Activated T-cell treated with anti-CD3 and anti-CD28 coated beads, Interleukin-2, amount 50 U/mL, for 72 hours (primary cell): ENCODE results near the gene CBFA2T3. TPM values are rescaled to one million over a fixed set of nuclear protein-coding genes. Genes with fewer than 3 reads are reported as not detected.
"Not testable (repeated sequence)": the region's sequence is repeated elsewhere in the genome, so short reads cannot be mapped to it uniquely, and the experiment has no call there.

Source experiments
- ATAC-seq, 2 donors: fragments of 150-1000 bp; cut with Tn5 transposase; replicated peaks in 1 of 2; 2 replicates each; pipeline ENCODE4 v1.10.0; 2021; ENCODE audit warnings: moderate library complexity in 2 of 2, mild to moderate bottlenecking in 1 of 2
- DNase-seq, 2 donors: peaks; one replicate each; pipeline ENCODE4 v3.0.0; 2021 to 2022; ENCODE audit warnings: mixed read lengths in 1 of 2
- H3K27ac Mint-ChIP-seq: one replicate; pipeline ENCODE4 v1.8.0; 2022; ENCODE audit warnings: mild to moderate bottlenecking, moderate library complexity, mixed read lengths
- H3K27me3 Mint-ChIP-seq: one replicate; pipeline ENCODE4 v1.8.0; 2022; ENCODE audit warnings: low read depth, mixed read lengths
- H3K36me3 Mint-ChIP-seq, 2 donors: one replicate each; pipeline ENCODE4 v1.8.0; 2022; ENCODE audit warnings: mixed read lengths in 2 of 2, mild to moderate bottlenecking in 1 of 2; ENCODE audit not compliant: insufficient read depth in 2 of 2
- H3K4me1 Mint-ChIP-seq: one replicate; pipeline ENCODE4 v1.8.0; 2022; ENCODE audit warnings: low read depth, mixed read lengths
- H3K4me3 Mint-ChIP-seq, 2 donors: one replicate each; pipeline ENCODE4 v1.8.0; 2022; ENCODE audit warnings: mild to moderate bottlenecking in 2 of 2, mixed read lengths in 2 of 2, moderate library complexity in 2 of 2
- H3K9me3 Mint-ChIP-seq, 2 donors: one replicate each; pipeline ENCODE4 v1.8.0; 2022; ENCODE audit warnings: mixed read lengths in 2 of 2
- total RNA-seq, 2 donors: library from RNA; stranded (reverse); gene quantifications; one replicate each; pipeline ENCODE4 v1.2.3, GENCODE V29; 2022

The CBFA2T3 gene
- total RNA-seq, 2 donors from 2014 or later: 1.2 to 1.7 TPM

GRCh38 chr16:89009343-89010209 lies 32.6 kb upstream of the CBFA2T3 start:
- H3K36me3 Mint-ChIP-seq: no peaks in the 10 kb centered on the region
- H3K4me1 Mint-ChIP-seq: peaks cover 3% of the 10 kb centered on the region
- H3K27ac Mint-ChIP-seq: no peak overlapping the region
- H3K27me3 Mint-ChIP-seq: peaks cover 31% of the 10 kb centered on the region
- H3K9me3 Mint-ChIP-seq: peaks cover 0 to 5% of the 10 kb centered on the region in 2 donors
- ATAC-seq (no peak), DNase-seq (peak in 1 of 2 donors; percentile 23)
- no peak overlapping the region for H3K4me3 Mint-ChIP-seq

GRCh38 chr16:89008796-89009195 lies 31.8 kb upstream of the CBFA2T3 start:
- H3K9me3 Mint-ChIP-seq, H3K27ac Mint-ChIP-seq, H3K4me3 Mint-ChIP-seq, DNase-seq, ATAC-seq, H3K36me3 Mint-ChIP-seq: not testable (repeated sequence)
- H3K4me1 Mint-ChIP-seq: peaks cover 11% of the 10 kb centered on the region
- H3K27me3 Mint-ChIP-seq: peaks cover 38% of the 10 kb centered on the region

GRCh38 chr16:89007371-89008249 lies 30.6 kb upstream of the CBFA2T3 start:
- no peaks in the 10 kb centered on the region for H3K36me3 Mint-ChIP-seq
- no peak overlapping the region for H3K27ac Mint-ChIP-seq
- peaks cover 0 to 5% of the 10 kb centered on the region in 2 donors for H3K9me3 Mint-ChIP-seq
- peaks cover 18% of the 10 kb centered on the region for H3K4me1 Mint-ChIP-seq
- H3K4me3 Mint-ChIP-seq: no peak overlapping the region
- DNase-seq (no peak), ATAC-seq (no peak)
- peaks cover 33% of the 10 kb centered on the region for H3K27me3 Mint-ChIP-seq

- Mint-ChIP-seq H3K27me3 (peaks cover 32% of the 10 kb centered on the region), H3K4me3 (no peak overlapping the region), H3K36me3 (peaks cover 0 to 2% of the 10 kb centered on the region in 2 donors), H3K9me3 (peaks cover 0 to 2% of the 10 kb centered on the region in 2 donors), H3K4me1 (peaks cover 18% of the 10 kb centered on the region), H3K27ac (no peak overlapping the region)
- DNase-seq (no peak), ATAC-seq (no peak)
Observed at GRCh38 chr16:89006036-89006752, 29.2 kb upstream of the CBFA2T3 start.

- Mint-ChIP-seq H3K4me1 (peaks cover 24% of the 10 kb centered on the region), H3K27ac (no peak overlapping the region), H3K36me3 (peaks cover 0 to 2% of the 10 kb centered on the region in 2 donors), H3K27me3 (peaks cover 32% of the 10 kb centered on the region), H3K4me3 (no peak overlapping the region), H3K9me3 (peaks cover 0 to 2% of the 10 kb centered on the region in 2 donors)
- ATAC-seq (no peak), DNase-seq (no peak)
Observed at GRCh38 chr16:89005201-89006035, 28.4 kb upstream of the CBFA2T3 start.

GRCh38 chr16:89004209-89004831 lies 27.3 kb upstream of the CBFA2T3 start:
- Mint-ChIP-seq H3K27me3 (peaks cover 23% of the 10 kb centered on the region), H3K4me1 (peaks cover 31% of the 10 kb centered on the region), H3K27ac (no peak overlapping the region), H3K4me3 (peak overlapping the region in 1 of 2 donors; percentile 20), H3K9me3 (peaks cover 0 to 4% of the 10 kb centered on the region in 2 donors), H3K36me3 (peaks cover 3 to 4% of the 10 kb centered on the region in 2 donors)
- no peak for ATAC-seq
- no peak for DNase-seq

- ATAC-seq (no peak), DNase-seq (no peak)
- H3K4me1 Mint-ChIP-seq: peaks cover 36% of the 10 kb centered on the region
- H3K36me3 Mint-ChIP-seq: peaks cover 8 to 9% of the 10 kb centered on the region in 2 donors
- H3K4me3 Mint-ChIP-seq: peak overlapping the region in 1 of 2 donors; percentile 31
- peaks cover 21% of the 10 kb centered on the region for H3K27me3 Mint-ChIP-seq
- peaks cover 4 to 9% of the 10 kb centered on the region in 2 donors for H3K9me3 Mint-ChIP-seq
- H3K27ac Mint-ChIP-seq: no peak overlapping the region
Observed at GRCh38 chr16:89003831-89004208, 26.8 kb upstream of the CBFA2T3 start.

- DNase-seq (no peak), ATAC-seq (no peak)
- H3K4me1 Mint-ChIP-seq: peaks cover 38% of the 10 kb centered on the region
- no peak overlapping the region for H3K27ac Mint-ChIP-seq
- H3K9me3 Mint-ChIP-seq: peaks cover 4 to 9% of the 10 kb centered on the region in 2 donors
- peaks cover 21% of the 10 kb centered on the region for H3K27me3 Mint-ChIP-seq
- peaks cover 8 to 9% of the 10 kb centered on the region in 2 donors for H3K36me3 Mint-ChIP-seq
- peak overlapping the region in 1 of 2 donors; percentile 31 for H3K4me3 Mint-ChIP-seq
Observed at GRCh38 chr16:89002851-89003830, 26.1 kb upstream of the CBFA2T3 start.

GRCh38 chr16:89002081-89002480 lies 25.1 kb upstream of the CBFA2T3 start:
- H3K4me1 Mint-ChIP-seq: peaks cover 38% of the 10 kb centered on the region
- DNase-seq, ATAC-seq, H3K4me3 Mint-ChIP-seq, H3K27ac Mint-ChIP-seq: not testable (repeated sequence)
- H3K9me3 Mint-ChIP-seq: peaks cover 4 to 12% of the 10 kb centered on the region in 2 donors
- H3K36me3 Mint-ChIP-seq: peaks cover 13 to 15% of the 10 kb centered on the region in 2 donors
- H3K27me3 Mint-ChIP-seq: peaks cover 21% of the 10 kb centered on the region

- Mint-ChIP-seq H3K27ac (no peak overlapping the region), H3K4me3 (no peak overlapping the region), H3K4me1 (peaks cover 38% of the 10 kb centered on the region), H3K27me3 (peaks cover 21% of the 10 kb centered on the region), H3K9me3 (peaks cover 4 to 12% of the 10 kb centered on the region in 2 donors), H3K36me3 (peaks cover 13 to 15% of the 10 kb centered on the region in 2 donors)
- DNase-seq: no peak
- no peak for ATAC-seq
Observed at GRCh38 chr16:89001117-89002027, 24.4 kb upstream of the CBFA2T3 start.
